Ascending aorta (tissue), 2 donors: ENCODE measurements around the gene CCDC138. TPM values are rescaled to one million over a fixed set of nuclear protein-coding genes. Genes with fewer than 3 reads are reported as not detected.

Source experiments
- DNase-seq, 2 donors: peaks; one replicate each; pipeline ENCODE4 v3.0.0-alpha.2; 2019; ENCODE audit warnings: low spot score in 2 of 2
- H3K27ac ChIP-seq, 2 donors: fragments of 200-600 bp; sonication (generic); one replicate each; pipeline ENCODE4 v1.5.1; 2016 to 2017; ENCODE audit warnings: mild to moderate bottlenecking in 1 of 2
- H3K27me3 ChIP-seq: fragments of 200-600 bp; sonication (generic); one replicate; pipeline ENCODE4 v1.5.1; 2017
- H3K36me3 ChIP-seq, 2 donors: fragments of 200-600 bp; sonication (generic); one replicate each; pipeline ENCODE4 v1.5.1; 2016
- H3K4me1 ChIP-seq, 2 donors: fragments of 200-600 bp; sonication (generic); one replicate each; pipeline ENCODE4 v1.5.1; 2016 to 2017; ENCODE audit warnings: mild to moderate bottlenecking in 1 of 2
- H3K4me3 ChIP-seq, 2 donors: fragments of 200-600 bp; sonication (generic); one replicate each; pipeline ENCODE4 v1.5.1; 2016 to 2017; ENCODE audit warnings: mild to moderate bottlenecking in 1 of 2
- H3K9me3 ChIP-seq, 2 donors: fragments of 200-600 bp; sonication (generic); one replicate each; pipeline ENCODE4 v1.5.1; 2016
- CTCF ChIP-seq, 3 experiments: fragments of 200-600 bp in 2 of 3; fragments of 450-650 bp in 1 of 3; sonication (generic) in 2 of 3; IDR thresholded peaks; one replicate each; pipeline ENCODE4 v1.5.1; 2016 to 2019; ENCODE audit warnings: antibody characterized with exemption in 3 of 3, mild to moderate bottlenecking in 1 of 3, moderate library complexity in 1 of 3
- intact Hi-C: fragments of 100-400 bp; cut with DNase I; formaldehyde crosslinking; loops from one replicate; pipeline ENCODE4 v1.15.1; 2023
- total RNA-seq: library from RNA; depleted of rRNA; stranded (reverse); fragments of >200 nt; gene quantifications from one replicate; pipeline ENCODE4 v1.1.0, GENCODE V29; 2016

Gene CCDC138
- total RNA-seq, 1 donor from 2014 or later: 0.75 TPM

GRCh38 chr2:108847000-108847399, 60.4 kb downstream of the CCDC138 start:
- H3K36me3 ChIP-seq: no peaks in the 10 kb centered on the region
- no peaks in the 10 kb centered on the region for H3K4me1 ChIP-seq
- H3K27me3 ChIP-seq: no peaks in the 10 kb centered on the region
- no peak for DNase-seq
- H3K27ac ChIP-seq: no peak overlapping the region
- intact Hi-C loops: no loop called here
- TF ChIP-seq CTCF (IDR thresholded peaks at IDR 0.05): no peak
- peaks cover 0 to 2% of the 10 kb centered on the region in 2 donors for H3K9me3 ChIP-seq
- no peak overlapping the region for H3K4me3 ChIP-seq

GRCh38 chr2:108852375-108852774, 65.8 kb downstream of the CCDC138 start:
- H3K9me3 ChIP-seq: no peaks in the 10 kb centered on the region
- intact Hi-C loops: no loop called here
- DNase-seq: no peak

GRCh38 chr2:108853421-108853820, 66.8 kb downstream of the CCDC138 start:
- intact Hi-C loops: no loop called here

More at GRCh38 chr2:108852375-108852774, 65.8 kb downstream of the CCDC138 start:
- H3K27me3 ChIP-seq: no peaks in the 10 kb centered on the region
- no peaks in the 10 kb centered on the region for H3K4me1 ChIP-seq
- no peak overlapping the region for H3K4me3 ChIP-seq
- no peaks in the 10 kb centered on the region for H3K36me3 ChIP-seq
- H3K27ac ChIP-seq: no peak overlapping the region
- no peak for TF ChIP-seq CTCF (IDR thresholded peaks at IDR 0.05)

GRCh38 chr2:108854484-108854883, 67.9 kb downstream of the CCDC138 start:
- no peak for TF ChIP-seq CTCF (IDR thresholded peaks at IDR 0.05)
- no peak overlapping the region for H3K4me3 ChIP-seq
- H3K27me3 ChIP-seq: no peaks in the 10 kb centered on the region
- intact Hi-C loops: no loop called here
- H3K27ac ChIP-seq: no peak overlapping the region
- DNase-seq: no peak
- H3K36me3 ChIP-seq: no peaks in the 10 kb centered on the region
- no peaks in the 10 kb centered on the region for H3K9me3 ChIP-seq
- H3K4me1 ChIP-seq: no peaks in the 10 kb centered on the region

More at GRCh38 chr2:108853421-108853820, 66.8 kb downstream of the CCDC138 start:
- H3K4me3 ChIP-seq: no peak overlapping the region
- no peak for DNase-seq
- no peak overlapping the region for H3K27ac ChIP-seq
- no peaks in the 10 kb centered on the region for H3K27me3 ChIP-seq
- H3K36me3 ChIP-seq: no peaks in the 10 kb centered on the region
- no peak for TF ChIP-seq CTCF (IDR thresholded peaks at IDR 0.05)
- no peaks in the 10 kb centered on the region for H3K4me1 ChIP-seq
- no peaks in the 10 kb centered on the region for H3K9me3 ChIP-seq

- Histone ChIP-seq H3K36me3 (no peaks in the 10 kb centered on the region), H3K4me3 (no peak overlapping the region), H3K27me3 (no peaks in the 10 kb centered on the region), H3K27ac (no peak overlapping the region), H3K4me1 (no peaks in the 10 kb centered on the region), H3K9me3 (no peaks in the 10 kb centered on the region)
- DNase-seq: no peak
- TF ChIP-seq CTCF (IDR thresholded peaks at IDR 0.05): peak in 1 of 3 experiments; percentile 16
- intact Hi-C loops: no loop called here
Observed at GRCh38 chr2:108855194-108855593, 68.6 kb downstream of the CCDC138 start.

- H3K4me1 ChIP-seq: no peaks in the 10 kb centered on the region
- H3K36me3 ChIP-seq: no peaks in the 10 kb centered on the region
- H3K27me3 ChIP-seq: no peaks in the 10 kb centered on the region
- H3K27ac ChIP-seq: no peak overlapping the region
- intact Hi-C loops: no loop called here
- no peaks in the 10 kb centered on the region for H3K9me3 ChIP-seq
- H3K4me3 ChIP-seq: no peak overlapping the region
- no peak for DNase-seq
- TF ChIP-seq CTCF (IDR thresholded peaks at IDR 0.05): no peak
Observed at GRCh38 chr2:108858894-108859293, 72.3 kb downstream of the CCDC138 start.
